ENCODE results near the gene HSPA12B. TPM values are rescaled to one million over a fixed set of nuclear protein-coding genes. Genes with fewer than 3 reads are reported as not detected.

The HSPA12B gene
- total RNA-seq, 6 donors from 2014 or later, result 18.4 to 53.7 (median 21.5) TPM

DNA sequence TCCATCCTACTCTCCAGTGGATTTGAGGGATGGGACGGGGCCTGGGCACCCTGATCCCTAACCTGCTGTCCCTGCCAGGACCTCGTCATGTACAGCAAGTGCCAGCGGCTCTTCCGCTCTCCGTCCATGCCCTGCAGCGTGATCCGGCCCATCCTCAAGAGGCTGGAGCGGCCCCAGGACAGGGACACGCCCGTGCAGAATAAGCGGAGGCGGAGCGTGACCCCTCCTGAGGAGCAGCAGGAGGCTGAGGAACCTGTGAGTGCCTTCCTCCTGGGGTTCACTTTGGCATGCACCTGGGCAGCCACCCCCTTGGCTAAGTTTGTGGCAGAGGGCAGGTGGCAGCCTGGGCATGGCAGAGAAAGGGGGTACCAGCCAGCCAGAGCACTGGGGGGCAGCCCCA is 69.4 kb downstream of the HSPA12B start:
- peak; percentile 58 to 71 for DNase-seq
- Histone ChIP-seq H3K27ac (peak overlapping the region; percentile 13 to 98 (median 96)), H3K9me3 (no peaks in the 10 kb centered on the region), H3K36me3 (peaks cover 4 to 75% (median 68%) of the 10 kb centered on the region in 4 donors), H3K4me1 (peaks cover 81 to 100% (median 96%) of the 10 kb centered on the region in 4 donors), H3K4me3 (no peak overlapping the region), H3K27me3 (no peaks in the 10 kb centered on the region)
- peak; percentile 16 to 41 for TF ChIP-seq POLR2AphosphoS5 (IDR thresholded peaks at IDR 0.05)
- TF ChIP-seq EP300 (IDR thresholded peaks at IDR 0.05), result no peak
- no peak for ATAC-seq (ENCODE audit: low FRiP score in 2 of 2)
- 91 to 98% methylated on average over 12 to 13 of the region's 13 CpGs for WGBS, 2 donors

Other genes with a start within 250 kb of the HSPA12B start
- not detected for gene GFRA4, start 69.3 kb upstream of the HSPA12B start, total RNA-seq
- 10 to 100 TPM in 3 of 6 donors, 1 to 10 TPM in 3; 2.3 to 26.2 (median 10.5) TPM for gene ADAM33, start 50.7 kb upstream of the HSPA12B start, total RNA-seq
- gene SIGLEC1, start 20.1 kb upstream of the HSPA12B start, total RNA-seq, result 10 to 100 TPM; 14.4 to 69.9 (median 60.7) TPM
- gene ADISSP, start 35.1 kb downstream of the HSPA12B start, total RNA-seq, result 10 to 100 TPM in 5 of 6 donors, 1 to 10 TPM in 1; 6.7 to 41.9 (median 39.1) TPM
- 10 to 100 TPM in 1 of 6 donors, 1 to 10 TPM in 4, under 1 TPM in 1; 0.34 to 15.1 (median 5.4) TPM for gene SPEF1, start 48.8 kb downstream of the HSPA12B start, total RNA-seq
- 100 to 1,000 TPM in 2 of 6 donors, 10 to 100 TPM in 4; 56.6 to 125 (median 89.7) TPM for gene CENPB, start 54.1 kb downstream of the HSPA12B start, total RNA-seq
- gene CDC25B, start 63.6 kb downstream of the HSPA12B start, total RNA-seq, result 100 to 1,000 TPM in 3 of 6 donors, 10 to 100 TPM in 3; 45.5 to 151 (median 99.1) TPM
- gene AP5S1, start 87.9 kb downstream of the HSPA12B start, total RNA-seq, result 10 to 100 TPM in 5 of 6 donors, 1 to 10 TPM in 1; 9.4 to 20.8 (median 14.7) TPM
- gene MAVS, start 114.1 kb downstream of the HSPA12B start, total RNA-seq, result 10 to 100 TPM; 31.0 to 54.5 (median 39.9) TPM
- gene PANK2, start 156.7 kb downstream of the HSPA12B start, total RNA-seq, result 10 to 100 TPM; 34.3 to 58.7 (median 50.4) TPM

All from upper lobe of left lung (tissue), 6 donors.